ENCODE measurements around the gene KNSTRN. TPM values are rescaled to one million over a fixed set of nuclear protein-coding genes. Genes with fewer than 3 reads are reported as not detected.

The KNSTRN gene
- total RNA-seq, 1 donor from 2014 or later: 30.0 TPM

GRCh38 chr15:40336744-40337122, 45.8 kb upstream of the KNSTRN start:
- DNase-seq (ENCODE audit: low read depth): no peak
- TF ChIP-seq, protein P1, sequence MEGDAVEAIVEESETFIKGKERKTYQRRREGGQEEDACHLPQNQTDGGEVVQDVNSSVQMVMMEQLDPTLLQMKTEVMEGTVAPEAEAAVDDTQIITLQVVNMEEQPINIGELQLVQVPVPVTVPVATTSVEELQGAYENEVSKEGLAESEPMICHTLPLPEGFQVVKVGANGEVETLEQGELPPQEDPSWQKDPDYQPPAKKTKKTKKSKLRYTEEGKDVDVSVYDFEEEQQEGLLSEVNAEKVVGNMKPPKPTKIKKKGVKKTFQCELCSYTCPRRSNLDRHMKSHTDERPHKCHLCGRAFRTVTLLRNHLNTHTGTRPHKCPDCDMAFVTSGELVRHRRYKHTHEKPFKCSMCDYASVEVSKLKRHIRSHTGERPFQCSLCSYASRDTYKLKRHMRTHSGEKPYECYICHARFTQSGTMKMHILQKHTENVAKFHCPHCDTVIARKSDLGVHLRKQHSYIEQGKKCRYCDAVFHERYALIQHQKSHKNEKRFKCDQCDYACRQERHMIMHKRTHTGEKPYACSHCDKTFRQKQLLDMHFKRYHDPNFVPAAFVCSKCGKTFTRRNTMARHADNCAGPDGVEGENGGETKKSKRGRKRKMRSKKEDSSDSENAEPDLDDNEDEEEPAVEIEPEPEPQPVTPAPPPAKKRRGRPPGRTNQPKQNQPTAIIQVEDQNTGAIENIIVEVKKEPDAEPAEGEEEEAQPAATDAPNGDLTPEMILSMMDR (IDR thresholded peaks at IDR 0.05; ENCODE audit: insufficient read depth, low read length, poor library complexity, severe bottlenecking): no peak
- Histone ChIP-seq H3K36me3 (ENCODE audit: control insufficient read depth, insufficient read depth, low read length) (peaks cover 3% of the 10 kb centered on the region), H3K4me3 (ENCODE audit: low read depth, low read length) (no peak overlapping the region), H3K27me3 (ENCODE audit: control insufficient read depth, insufficient read depth, low read length) (no peaks in the 10 kb centered on the region)

DNA sequence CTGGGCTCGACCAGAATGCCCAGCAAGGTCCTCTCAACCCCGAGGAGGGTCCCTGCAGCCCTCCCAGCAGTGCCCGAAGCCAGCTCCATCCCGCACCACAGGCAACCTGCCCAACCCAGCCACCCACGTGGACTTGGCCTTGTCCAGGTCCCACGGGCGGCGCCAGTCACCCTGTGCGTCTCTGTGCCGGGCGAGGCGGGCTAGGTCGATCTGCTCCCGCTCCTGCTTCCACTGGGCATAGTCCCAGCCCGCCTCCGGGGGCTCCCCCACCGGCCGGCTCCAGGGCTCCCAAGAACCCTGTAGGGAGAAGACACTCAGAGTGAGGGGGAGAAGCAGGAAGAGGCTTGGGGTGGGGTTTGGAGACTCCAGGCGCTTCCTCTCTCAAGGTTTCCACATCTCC, 44.9 kb upstream of the KNSTRN start:
- H3K4me3 ChIP-seq (ENCODE audit: low read depth, low read length): no peak overlapping the region

DNA sequence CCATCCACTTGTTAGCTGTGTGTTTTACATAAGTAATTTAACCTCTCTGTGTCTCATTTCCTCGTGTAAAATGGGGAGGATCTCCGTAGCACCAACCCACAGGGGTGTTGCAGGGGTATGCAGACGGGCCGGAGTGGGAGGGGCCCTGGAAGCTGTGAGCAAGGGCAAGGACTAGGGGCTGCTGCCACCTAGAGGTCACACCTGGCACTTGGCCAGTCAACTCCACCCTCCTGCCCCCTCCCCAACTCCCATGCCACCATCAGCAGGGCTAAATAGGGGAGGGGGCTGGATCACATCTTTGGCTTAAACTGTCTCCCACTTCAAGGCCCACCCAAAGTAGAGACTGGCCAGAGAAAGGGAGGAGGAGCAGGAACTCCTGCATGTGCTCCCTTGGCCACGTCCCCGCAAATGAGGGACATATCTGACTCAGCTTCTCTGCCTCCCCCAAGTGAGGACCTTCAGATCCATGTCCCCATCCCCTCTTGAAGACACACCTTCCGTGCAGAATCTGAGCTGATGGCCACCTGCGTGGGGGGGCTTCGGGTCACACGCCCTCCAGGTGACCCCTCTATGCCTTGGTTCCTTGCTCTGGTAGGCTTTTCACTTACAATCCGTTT, 44.4 kb upstream of the KNSTRN start:
- DNase-seq (ENCODE audit: low read depth): no peak
- no peaks in the 10 kb centered on the region for H3K27me3 ChIP-seq (ENCODE audit: control insufficient read depth, insufficient read depth, low read length)
- TF ChIP-seq, protein P1 (IDR thresholded peaks at IDR 0.05; ENCODE audit: insufficient read depth, low read length, poor library complexity, severe bottlenecking): peak; percentile 91
- peak overlapping the region; percentile 5 for H3K4me3 ChIP-seq (ENCODE audit: low read depth, low read length)
- H3K36me3 ChIP-seq (ENCODE audit: control insufficient read depth, insufficient read depth, low read length): peaks cover 3% of the 10 kb centered on the region

More for the DNA sequence above, 44.9 kb upstream of the KNSTRN start:
- TF ChIP-seq, protein P1 (IDR thresholded peaks at IDR 0.05; ENCODE audit: insufficient read depth, low read length, poor library complexity, severe bottlenecking): no peak
- Histone ChIP-seq H3K36me3 (ENCODE audit: control insufficient read depth, insufficient read depth, low read length) (peaks cover 3% of the 10 kb centered on the region), H3K27me3 (ENCODE audit: control insufficient read depth, insufficient read depth, low read length) (no peaks in the 10 kb centered on the region)
- DNase-seq (ENCODE audit: low read depth): no peak

DNA sequence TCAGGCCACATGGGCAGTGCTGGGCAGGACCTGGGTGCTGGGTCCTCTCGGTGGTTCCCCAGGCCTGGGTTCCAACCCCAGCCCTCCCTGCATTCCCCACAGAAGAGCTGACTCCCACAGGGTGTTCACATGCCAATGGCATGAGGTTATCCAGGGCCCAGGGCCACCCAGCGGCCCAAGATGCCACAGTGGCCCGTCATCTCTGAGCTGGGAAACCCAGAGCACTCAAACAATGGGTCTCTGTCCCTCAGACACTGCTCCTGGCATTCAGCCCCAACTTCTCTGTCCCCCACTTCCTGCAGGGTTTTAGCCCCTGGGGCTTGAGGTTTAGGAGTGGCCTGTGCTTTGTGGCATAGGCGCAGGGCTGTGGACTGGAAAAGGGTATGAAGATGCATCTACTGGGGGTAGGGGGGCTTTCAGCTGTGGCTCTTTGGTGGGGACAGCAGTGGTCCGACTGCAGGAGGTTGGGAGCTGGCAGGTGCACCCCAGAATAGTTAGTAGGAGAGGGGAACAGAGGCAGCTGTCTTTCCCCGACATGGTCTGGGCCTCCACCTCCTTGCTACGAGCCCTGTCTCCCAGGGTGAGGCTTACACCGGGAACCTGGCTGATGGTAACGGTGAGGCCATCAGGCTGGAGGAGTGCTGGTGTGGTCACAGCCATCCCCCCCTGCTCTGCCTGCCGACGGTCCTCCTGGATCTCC, 43.5 kb upstream of the KNSTRN start:
- TF ChIP-seq, protein P1 (IDR thresholded peaks at IDR 0.05; ENCODE audit: insufficient read depth, low read length, poor library complexity, severe bottlenecking): no peak
- no peaks in the 10 kb centered on the region for H3K27me3 ChIP-seq (ENCODE audit: control insufficient read depth, insufficient read depth, low read length)
- peak; percentile 82 for DNase-seq (ENCODE audit: low read depth)
- H3K4me3 ChIP-seq (ENCODE audit: low read depth, low read length): peak overlapping the region; percentile 46
- H3K36me3 ChIP-seq (ENCODE audit: control insufficient read depth, insufficient read depth, low read length): peaks cover 3% of the 10 kb centered on the region

DNA sequence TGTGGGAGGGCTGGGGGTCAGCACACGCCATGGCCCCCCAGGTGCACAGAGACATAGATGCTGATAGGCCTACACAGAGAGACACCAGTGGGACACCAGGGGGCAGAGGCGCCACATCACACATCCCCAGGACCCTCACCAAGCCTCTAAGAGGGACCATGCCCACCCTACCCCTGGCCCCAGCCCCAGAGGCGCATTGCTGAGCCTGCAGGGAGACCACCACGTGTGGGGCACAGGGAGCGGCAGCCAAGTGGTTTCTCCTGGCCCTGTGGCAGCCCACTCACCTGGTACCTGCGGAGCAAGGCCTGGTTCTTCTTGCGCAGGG, 42.9 kb upstream of the KNSTRN start:
- peaks cover 3% of the 10 kb centered on the region for H3K36me3 ChIP-seq (ENCODE audit: control insufficient read depth, insufficient read depth, low read length)
- H3K27me3 ChIP-seq (ENCODE audit: control insufficient read depth, insufficient read depth, low read length): no peaks in the 10 kb centered on the region
- TF ChIP-seq, protein P1 (IDR thresholded peaks at IDR 0.05; ENCODE audit: insufficient read depth, low read length, poor library complexity, severe bottlenecking): peak; percentile 33
- DNase-seq (ENCODE audit: low read depth): no peak
- H3K4me3 ChIP-seq (ENCODE audit: low read depth, low read length): peak overlapping the region; percentile 46

Data from kidney epithelial cell (primary cell).